Gastroesophageal sphincter (tissue), 4 donors: ENCODE measurements around the gene LMAN1L. TPM values are rescaled to one million over a fixed set of nuclear protein-coding genes. Genes with fewer than 3 reads are reported as not detected.

Experiments
- ATAC-seq: fragments of 150-250 bp; one replicate; pipeline ENCODE4 v1.9.1; 2016; ENCODE audit warnings: mild to moderate bottlenecking, moderate library complexity
- H3K27ac ChIP-seq, 4 donors: fragments of 200-600 bp; sonication (generic) in 3 of 4; 1 replicate in 3 of 4; 2 replicates in 1 of 4; pipeline ENCODE4 v1.5.1; 2016 to 2019
- H3K27me3 ChIP-seq: fragments of 200-600 bp; sonication (generic); one replicate; pipeline ENCODE4 v1.5.1; 2019
- H3K36me3 ChIP-seq, 2 donors: fragments of 200-600 bp; sonication (generic); one replicate each; pipeline ENCODE4 v1.5.1; 2019; ENCODE audit warnings: control low read depth in 1 of 2
- H3K4me1 ChIP-seq, 3 donors: fragments of 200-600 bp; sonication (generic); 1 replicate in 2 of 3; 2 replicates in 1 of 3; pipeline ENCODE4 v1.5.1; 2016 to 2019; ENCODE audit warnings: control low read depth in 2 of 3
- H3K4me3 ChIP-seq, 2 donors: fragments of 200-600 bp; sonication (generic); one replicate each; pipeline ENCODE4 v1.5.1; 2019; ENCODE audit warnings: mild to moderate bottlenecking in 1 of 2, moderate library complexity in 1 of 2
- H3K9me3 ChIP-seq, 3 donors: fragments of 200-600 bp; sonication (generic); one replicate each; pipeline ENCODE4 v1.5.1; 2017 to 2019; ENCODE audit warnings: control low read depth in 2 of 3
- CTCF ChIP-seq, 4 experiments: fragments of 200-600 bp in 2 of 4; fragments of 450-650 bp in 2 of 4; sonication (generic) in 1 of 4; IDR thresholded peaks; one replicate each; pipeline ENCODE4 v1.5.1; 2017 to 2019; ENCODE audit warnings: antibody characterized with exemption in 4 of 4, mild to moderate bottlenecking in 2 of 4, moderate library complexity in 2 of 4
- EP300 ChIP-seq: sonication (generic); formaldehyde crosslinking; IDR thresholded peaks from one replicate; pipeline ENCODE4 v1.6.1; 2017; ENCODE audit warnings: antibody characterized with exemption, mild to moderate bottlenecking
- POLR2A ChIP-seq, 2 donors: fragments of 450-650 bp; IDR thresholded peaks; one replicate each; pipeline ENCODE4 v1.6.1; 2017; ENCODE audit warnings: antibody characterized with exemption in 2 of 2, mild to moderate bottlenecking in 2 of 2, moderate library complexity in 1 of 2
- POLR2AphosphoS5 ChIP-seq: sonication (generic); formaldehyde crosslinking; IDR thresholded peaks from one replicate; pipeline ENCODE4 v1.6.1; 2017; ENCODE audit warnings: antibody characterized with exemption
- WGBS, 2 donors: methylation state at CpG; one replicate each; pipeline ENCODE4 v1.1.5; 2018; ENCODE audit warnings: low coverage in 1 of 2; 5-methylcytosine and 5-hydroxymethylcytosine counted together
- total RNA-seq, 4 donors: library from RNA; depleted of rRNA; stranded (reverse); fragments of >200 nt; gene quantifications; one replicate each; pipeline ENCODE4 v1.1.0, GENCODE V29; 2016

The LMAN1L gene
- total RNA-seq, 4 donors from 2014 or later = 0.27 TPM; not detected in 3

GRCh38 chr15:74779162-74779648, 33.4 kb upstream of the LMAN1L start:
- TF ChIP-seq CTCF (IDR thresholded peaks at IDR 0.05) (no peak), EP300 (no peak), POLR2AphosphoS5 (no peak), POLR2A (IDR thresholded peaks at IDR 0.05) (no peak)
- 80 to 83% methylated on average over 3 to 7 of the region's 7 CpGs for WGBS, 2 donors
- no peak for ATAC-seq
- peaks cover 0 to 54% (median 23%) of the 10 kb centered on the region in 3 donors for H3K4me1 ChIP-seq
- no peak overlapping the region for H3K4me3 ChIP-seq
- H3K36me3 ChIP-seq = no peaks in the 10 kb centered on the region
- H3K27me3 ChIP-seq = no peaks in the 10 kb centered on the region
- H3K27ac ChIP-seq = no peak overlapping the region
- no peaks in the 10 kb centered on the region for H3K9me3 ChIP-seq

GRCh38 chr15:74780523-74781430, 31.9 kb upstream of the LMAN1L start:
- H3K9me3 ChIP-seq = no peaks in the 10 kb centered on the region

GRCh38 chr15:74781431-74782258, 31.0 kb upstream of the LMAN1L start, which contains the start of gene CSK:
Gene CSK, plus strand, starts transcription at chr15:74782080. Its CDS starts 16,218 bp downstream, at chr15:74798298.
- Histone ChIP-seq H3K36me3 (no peaks in the 10 kb centered on the region), H3K4me1 (peaks cover 0 to 75% (median 42%) of the 10 kb centered on the region in 3 donors), H3K27ac (peak within 1 kb of the TSS; percentile 44 to 95 (median 88)), H3K4me3 (peak within 1 kb of the TSS; percentile 75 to 90), H3K27me3 (no peaks in the 10 kb centered on the region), H3K9me3 (no peaks in the 10 kb centered on the region)
- 0 to 2% methylated on average over 1 to 6 of the region's 74 CpGs for WGBS, 2 donors
- peak; percentile 91 for ATAC-seq
- TF ChIP-seq EP300 (no peak), CTCF (IDR thresholded peaks at IDR 0.05) (peak in 3 of 4 experiments; percentile 62 to 67 (median 63)), POLR2AphosphoS5 (no peak), POLR2A (IDR thresholded peaks at IDR 0.05) (peak; percentile 53 to 55)

More at GRCh38 chr15:74780523-74781430, 31.9 kb upstream of the LMAN1L start:
- no peaks in the 10 kb centered on the region for H3K27me3 ChIP-seq
- H3K36me3 ChIP-seq = no peaks in the 10 kb centered on the region
- peaks cover 0 to 70% (median 34%) of the 10 kb centered on the region in 3 donors for H3K4me1 ChIP-seq
- no peak for TF ChIP-seq POLR2AphosphoS5
- TF ChIP-seq CTCF (IDR thresholded peaks at IDR 0.05) = no peak
- no peak for TF ChIP-seq POLR2A (IDR thresholded peaks at IDR 0.05)
- TF ChIP-seq EP300 = no peak
- 50 to 70% methylated on average over 9 to 14 of the region's 16 CpGs for WGBS, 2 donors
- H3K4me3 ChIP-seq = peak overlapping the region in 1 of 2 donors; percentile 75
- H3K27ac ChIP-seq = peak overlapping the region in 1 of 4 donors; percentile 87
- no peak for ATAC-seq

- H3K36me3 ChIP-seq = no peaks in the 10 kb centered on the region
- 0% methylated on average over 1 to 12 of the region's 72 CpGs for WGBS, 2 donors
- peak overlapping the region; percentile 75 to 90 for H3K4me3 ChIP-seq
- H3K4me1 ChIP-seq = peaks cover 0 to 75% (median 50%) of the 10 kb centered on the region in 3 donors
- TF ChIP-seq POLR2A (IDR thresholded peaks at IDR 0.05) (no peak), POLR2AphosphoS5 (no peak), EP300 (no peak), CTCF (IDR thresholded peaks at IDR 0.05) (no peak)
- no peaks in the 10 kb centered on the region for H3K9me3 ChIP-seq
- no peaks in the 10 kb centered on the region for H3K27me3 ChIP-seq
- peak overlapping the region; percentile 44 to 95 (median 88) for H3K27ac ChIP-seq
- ATAC-seq = peak; percentile 56
Measured at GRCh38 chr15:74782259-74783071, 30.2 kb upstream of the LMAN1L start.
